ENCODE measurements around the gene ARMC3. TPM values are rescaled to one million over a fixed set of nuclear protein-coding genes. Genes with fewer than 3 reads are reported as not detected.

The ARMC3 gene
- total and polyA plus RNA-seq, 9 of the 15 experiments (the other 6 are each of a cell fraction or from before 2014, with no cell fraction given): 0.33 to 1.1 (median 0.62) TPM

DNA sequence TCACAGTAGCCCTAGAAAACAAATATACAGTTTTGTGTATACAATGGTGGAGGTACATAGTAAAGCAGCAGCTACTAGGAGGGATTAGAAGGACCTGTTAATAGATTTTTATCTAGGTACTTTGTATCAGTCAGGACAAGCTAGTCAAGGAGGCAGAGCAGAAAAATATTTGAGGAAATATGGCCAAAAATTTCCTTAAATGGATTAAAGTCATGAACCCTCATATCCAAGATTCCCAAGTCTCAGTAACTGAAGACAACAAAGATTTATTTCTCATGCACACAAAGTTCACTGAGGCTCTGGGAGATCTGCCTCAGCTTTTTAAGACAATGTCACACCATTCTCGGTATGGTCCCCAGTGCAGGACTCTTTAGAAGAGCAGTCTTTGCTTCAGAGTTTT is 28.1 kb upstream of the ARMC3 start (continued):
- TF ChIP-seq, protein P1, sequence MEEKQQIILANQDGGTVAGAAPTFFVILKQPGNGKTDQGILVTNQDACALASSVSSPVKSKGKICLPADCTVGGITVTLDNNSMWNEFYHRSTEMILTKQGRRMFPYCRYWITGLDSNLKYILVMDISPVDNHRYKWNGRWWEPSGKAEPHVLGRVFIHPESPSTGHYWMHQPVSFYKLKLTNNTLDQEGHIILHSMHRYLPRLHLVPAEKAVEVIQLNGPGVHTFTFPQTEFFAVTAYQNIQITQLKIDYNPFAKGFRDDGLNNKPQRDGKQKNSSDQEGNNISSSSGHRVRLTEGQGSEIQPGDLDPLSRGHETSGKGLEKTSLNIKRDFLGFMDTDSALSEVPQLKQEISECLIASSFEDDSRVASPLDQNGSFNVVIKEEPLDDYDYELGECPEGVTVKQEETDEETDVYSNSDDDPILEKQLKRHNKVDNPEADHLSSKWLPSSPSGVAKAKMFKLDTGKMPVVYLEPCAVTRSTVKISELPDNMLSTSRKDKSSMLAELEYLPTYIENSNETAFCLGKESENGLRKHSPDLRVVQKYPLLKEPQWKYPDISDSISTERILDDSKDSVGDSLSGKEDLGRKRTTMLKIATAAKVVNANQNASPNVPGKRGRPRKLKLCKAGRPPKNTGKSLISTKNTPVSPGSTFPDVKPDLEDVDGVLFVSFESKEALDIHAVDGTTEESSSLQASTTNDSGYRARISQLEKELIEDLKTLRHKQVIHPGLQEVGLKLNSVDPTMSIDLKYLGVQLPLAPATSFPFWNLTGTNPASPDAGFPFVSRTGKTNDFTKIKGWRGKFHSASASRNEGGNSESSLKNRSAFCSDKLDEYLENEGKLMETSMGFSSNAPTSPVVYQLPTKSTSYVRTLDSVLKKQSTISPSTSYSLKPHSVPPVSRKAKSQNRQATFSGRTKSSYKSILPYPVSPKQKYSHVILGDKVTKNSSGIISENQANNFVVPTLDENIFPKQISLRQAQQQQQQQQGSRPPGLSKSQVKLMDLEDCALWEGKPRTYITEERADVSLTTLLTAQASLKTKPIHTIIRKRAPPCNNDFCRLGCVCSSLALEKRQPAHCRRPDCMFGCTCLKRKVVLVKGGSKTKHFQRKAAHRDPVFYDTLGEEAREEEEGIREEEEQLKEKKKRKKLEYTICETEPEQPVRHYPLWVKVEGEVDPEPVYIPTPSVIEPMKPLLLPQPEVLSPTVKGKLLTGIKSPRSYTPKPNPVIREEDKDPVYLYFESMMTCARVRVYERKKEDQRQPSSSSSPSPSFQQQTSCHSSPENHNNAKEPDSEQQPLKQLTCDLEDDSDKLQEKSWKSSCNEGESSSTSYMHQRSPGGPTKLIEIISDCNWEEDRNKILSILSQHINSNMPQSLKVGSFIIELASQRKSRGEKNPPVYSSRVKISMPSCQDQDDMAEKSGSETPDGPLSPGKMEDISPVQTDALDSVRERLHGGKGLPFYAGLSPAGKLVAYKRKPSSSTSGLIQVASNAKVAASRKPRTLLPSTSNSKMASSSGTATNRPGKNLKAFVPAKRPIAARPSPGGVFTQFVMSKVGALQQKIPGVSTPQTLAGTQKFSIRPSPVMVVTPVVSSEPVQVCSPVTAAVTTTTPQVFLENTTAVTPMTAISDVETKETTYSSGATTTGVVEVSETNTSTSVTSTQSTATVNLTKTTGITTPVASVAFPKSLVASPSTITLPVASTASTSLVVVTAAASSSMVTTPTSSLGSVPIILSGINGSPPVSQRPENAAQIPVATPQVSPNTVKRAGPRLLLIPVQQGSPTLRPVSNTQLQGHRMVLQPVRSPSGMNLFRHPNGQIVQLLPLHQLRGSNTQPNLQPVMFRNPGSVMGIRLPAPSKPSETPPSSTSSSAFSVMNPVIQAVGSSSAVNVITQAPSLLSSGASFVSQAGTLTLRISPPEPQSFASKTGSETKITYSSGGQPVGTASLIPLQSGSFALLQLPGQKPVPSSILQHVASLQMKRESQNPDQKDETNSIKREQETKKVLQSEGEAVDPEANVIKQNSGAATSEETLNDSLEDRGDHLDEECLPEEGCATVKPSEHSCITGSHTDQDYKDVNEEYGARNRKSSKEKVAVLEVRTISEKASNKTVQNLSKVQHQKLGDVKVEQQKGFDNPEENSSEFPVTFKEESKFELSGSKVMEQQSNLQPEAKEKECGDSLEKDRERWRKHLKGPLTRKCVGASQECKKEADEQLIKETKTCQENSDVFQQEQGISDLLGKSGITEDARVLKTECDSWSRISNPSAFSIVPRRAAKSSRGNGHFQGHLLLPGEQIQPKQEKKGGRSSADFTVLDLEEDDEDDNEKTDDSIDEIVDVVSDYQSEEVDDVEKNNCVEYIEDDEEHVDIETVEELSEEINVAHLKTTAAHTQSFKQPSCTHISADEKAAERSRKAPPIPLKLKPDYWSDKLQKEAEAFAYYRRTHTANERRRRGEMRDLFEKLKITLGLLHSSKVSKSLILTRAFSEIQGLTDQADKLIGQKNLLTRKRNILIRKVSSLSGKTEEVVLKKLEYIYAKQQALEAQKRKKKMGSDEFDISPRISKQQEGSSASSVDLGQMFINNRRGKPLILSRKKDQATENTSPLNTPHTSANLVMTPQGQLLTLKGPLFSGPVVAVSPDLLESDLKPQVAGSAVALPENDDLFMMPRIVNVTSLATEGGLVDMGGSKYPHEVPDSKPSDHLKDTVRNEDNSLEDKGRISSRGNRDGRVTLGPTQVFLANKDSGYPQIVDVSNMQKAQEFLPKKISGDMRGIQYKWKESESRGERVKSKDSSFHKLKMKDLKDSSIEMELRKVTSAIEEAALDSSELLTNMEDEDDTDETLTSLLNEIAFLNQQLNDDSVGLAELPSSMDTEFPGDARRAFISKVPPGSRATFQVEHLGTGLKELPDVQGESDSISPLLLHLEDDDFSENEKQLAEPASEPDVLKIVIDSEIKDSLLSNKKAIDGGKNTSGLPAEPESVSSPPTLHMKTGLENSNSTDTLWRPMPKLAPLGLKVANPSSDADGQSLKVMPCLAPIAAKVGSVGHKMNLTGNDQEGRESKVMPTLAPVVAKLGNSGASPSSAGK (IDR thresholded peaks at IDR 0.05): no peak
- no peak for TF ChIP-seq TAF9B (IDR thresholded peaks at IDR 0.05; ENCODE audit: partially characterized antibody)

Measured in K562 (cell line).